Activated CD4-positive, alpha-beta T cell treated with anti-CD3 and anti-CD28 coated beads, Interleukin-2, amount 50 U/mL, for 24 hours (primary cell): ENCODE results near the gene SCAF11.

Source experiments
- DNase-seq, 2 donors: peaks; one replicate each; pipeline ENCODE4 v3.0.0-alpha.2; 2020; ENCODE audit warnings: low read depth in 1 of 2, low spot score in 1 of 2

SCAF11 gene

DNA sequence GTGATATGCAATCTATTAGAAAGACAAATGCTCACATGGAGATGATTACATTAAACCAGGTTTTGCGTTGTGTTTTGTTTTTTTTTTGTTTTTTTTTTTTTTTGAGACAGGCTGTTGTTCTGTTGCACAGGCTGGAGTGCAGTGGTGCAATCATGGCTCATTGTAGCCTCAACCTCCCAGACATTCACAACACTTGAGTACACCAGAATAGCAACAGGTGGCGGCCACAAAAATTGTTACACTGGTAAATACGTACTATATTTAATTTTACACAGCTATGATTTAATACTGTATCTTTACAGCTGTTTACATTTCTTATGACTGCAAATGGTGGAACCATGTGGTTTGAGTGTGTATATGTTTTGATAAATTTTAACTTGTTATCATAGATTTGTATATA is 60.0 kb downstream of the SCAF11 start:
- DNase-seq = no peak

DNA sequence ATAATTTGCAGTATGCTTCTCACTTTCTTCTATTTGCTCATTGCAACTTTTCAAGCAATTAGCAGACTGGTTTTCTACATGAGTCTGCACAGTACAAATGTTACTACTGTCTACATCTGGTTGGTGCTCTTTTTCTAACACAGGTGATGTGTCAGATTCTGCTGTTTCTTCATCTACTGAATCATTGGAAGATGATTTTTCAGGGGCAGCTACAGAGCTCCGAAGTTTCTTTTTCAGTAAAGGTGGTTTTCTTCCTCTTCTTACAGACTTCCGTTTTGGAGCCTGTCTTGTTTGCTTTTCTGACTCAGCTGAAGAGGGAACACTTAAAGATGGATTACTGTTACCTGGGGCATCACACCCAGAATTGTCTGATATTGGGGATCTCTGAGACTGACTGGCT is 62.1 kb downstream of the SCAF11 start:
- no peak for DNase-seq

DNA sequence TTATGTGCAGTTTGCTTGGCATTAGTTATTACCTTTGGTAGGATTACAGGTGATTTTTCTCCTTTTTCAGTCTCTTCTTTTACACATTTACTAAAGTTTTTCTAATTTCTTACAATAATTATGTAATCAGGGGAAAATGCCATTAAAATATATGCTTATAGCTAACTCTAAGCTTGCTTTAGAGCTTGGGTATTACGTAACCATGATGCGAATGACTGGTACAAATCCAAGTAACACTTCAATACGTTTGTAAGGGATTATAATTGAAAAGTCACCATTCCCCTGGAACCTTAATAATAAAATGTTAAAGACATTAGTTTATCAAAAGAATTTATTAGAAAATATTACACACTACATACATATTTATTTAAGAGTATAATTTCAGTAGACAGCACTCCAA is 71.6 kb downstream of the SCAF11 start:
- no peak for DNase-seq

DNA sequence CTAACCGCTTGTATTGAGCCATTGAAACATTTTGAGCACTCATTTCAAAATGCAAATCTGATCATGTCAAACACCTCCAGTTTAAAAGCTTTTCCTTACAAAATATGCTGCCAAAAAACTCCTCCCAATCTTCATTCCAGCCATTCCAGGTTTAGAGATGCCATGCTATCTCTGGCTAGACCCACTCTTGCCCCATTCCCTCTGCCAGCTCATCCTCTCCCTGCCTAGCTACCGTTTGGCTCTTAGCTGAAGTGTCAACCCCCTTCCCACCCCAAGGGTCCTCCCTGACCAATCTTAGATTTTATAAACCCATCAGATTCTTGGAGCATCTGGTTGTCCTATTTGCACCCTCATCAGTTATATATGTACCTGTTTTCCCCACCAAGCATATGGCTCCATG is 75.0 kb downstream of the SCAF11 start:
- no peak for DNase-seq

DNA sequence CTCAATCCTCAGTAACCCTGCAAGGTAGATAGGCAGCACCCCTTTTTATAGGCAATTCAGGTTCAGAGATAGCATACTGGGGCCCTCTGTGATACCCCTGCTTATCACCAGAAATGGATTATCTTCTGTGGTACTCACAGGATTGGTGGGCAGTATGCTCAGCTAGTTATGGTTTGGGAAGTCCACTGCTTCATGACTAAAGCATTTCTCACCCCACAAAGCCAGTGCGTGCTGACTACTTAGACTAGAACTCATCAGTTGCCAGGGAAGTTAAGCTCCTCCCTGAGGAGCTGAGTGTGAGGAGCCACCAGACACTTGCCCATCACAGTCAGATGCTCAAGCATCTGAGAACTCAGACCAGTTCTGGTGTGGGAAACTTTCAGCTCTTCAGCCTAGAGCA is 76.3 kb downstream of the SCAF11 start:
- DNase-seq = no peak

DNA sequence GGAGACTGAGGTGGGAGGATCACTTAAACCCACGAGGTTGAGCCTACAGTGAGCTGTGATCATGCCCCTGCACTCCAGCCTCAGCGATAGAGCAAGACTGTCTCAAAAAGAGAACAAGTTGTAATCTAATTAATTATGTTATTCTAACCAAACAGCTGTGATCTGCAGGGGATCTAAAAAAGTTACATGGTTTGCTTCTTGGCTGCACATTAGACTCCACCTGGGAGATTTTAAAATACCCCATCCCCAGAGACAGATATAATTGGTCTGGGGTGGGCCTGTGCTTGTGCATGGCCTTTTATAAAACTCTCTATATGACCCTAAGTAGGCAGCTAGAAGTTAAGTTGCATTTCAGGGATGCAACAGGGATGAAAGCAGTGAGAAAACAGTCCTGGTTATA is 76.7 kb downstream of the SCAF11 start:
- no peak for DNase-seq

DNA sequence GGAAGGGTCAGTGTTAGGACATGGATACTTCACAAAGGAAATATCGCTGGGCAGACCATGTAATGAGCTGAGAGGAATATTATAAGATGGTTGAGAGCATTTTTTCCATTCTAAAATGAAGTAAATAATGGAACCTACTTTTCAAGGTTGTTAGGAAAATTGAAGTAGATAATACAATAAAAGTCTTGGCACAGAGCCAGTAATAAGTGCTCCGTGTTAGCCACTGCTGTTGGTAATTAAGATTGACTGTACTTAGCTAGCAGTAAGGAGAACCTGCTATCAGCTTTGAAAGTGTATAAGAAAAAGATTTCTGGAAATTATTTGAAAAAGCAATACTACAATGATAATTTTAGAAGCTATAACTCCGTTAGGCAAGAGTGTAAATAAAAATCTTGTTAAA is 77.6 kb downstream of the SCAF11 start:
- no peak for DNase-seq

DNA sequence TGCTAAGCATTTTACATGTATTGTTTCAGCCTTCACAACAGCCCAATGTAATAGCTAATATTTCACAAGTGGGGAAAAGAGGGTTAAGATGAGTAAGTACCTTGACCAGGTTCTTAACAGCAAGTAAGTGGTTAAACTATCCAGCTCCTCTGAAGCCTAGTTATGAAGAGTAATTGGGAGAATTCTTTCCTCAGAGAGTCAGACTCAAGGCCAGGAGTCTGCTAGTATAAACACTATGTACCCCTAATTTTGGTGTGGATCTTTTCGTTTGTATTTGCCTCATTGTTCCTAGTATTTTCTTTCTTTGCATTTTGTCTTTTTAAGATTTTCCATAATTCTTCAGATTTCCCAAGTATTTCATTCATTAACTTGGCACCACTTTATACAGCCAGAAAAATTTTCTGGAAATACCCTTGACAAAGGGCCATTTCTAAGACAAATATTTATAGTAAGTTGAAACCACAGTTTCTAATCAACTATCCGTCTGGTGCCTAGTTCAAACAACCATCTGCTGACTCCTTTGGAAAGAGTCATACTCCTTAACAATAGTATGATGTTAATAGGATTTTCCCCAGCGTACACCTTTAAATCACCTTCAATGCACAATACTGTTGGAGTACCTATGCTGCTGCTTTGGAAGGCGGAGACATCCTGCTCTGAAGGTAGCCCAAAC is 81.2 kb downstream of the SCAF11 start:
- no peak for DNase-seq

DNA sequence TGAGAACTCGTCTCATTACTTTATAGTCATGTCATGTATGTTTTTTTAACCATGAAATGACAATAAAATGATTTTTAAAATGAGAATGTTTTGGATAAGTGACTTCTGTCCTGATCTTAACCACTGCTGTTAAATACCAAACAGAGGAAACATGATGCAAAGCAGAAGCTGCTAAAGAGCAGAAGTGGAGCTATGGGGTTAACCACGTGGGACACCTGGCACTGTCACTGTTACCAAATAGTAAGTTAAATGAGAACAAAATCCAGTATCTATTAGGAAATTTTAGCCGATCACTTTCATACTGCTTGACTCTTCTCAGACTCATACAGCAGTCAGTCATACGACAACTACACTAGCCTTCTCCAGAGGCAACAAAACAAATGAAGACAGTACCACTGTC is 82.4 kb downstream of the SCAF11 start:
- DNase-seq = no peak

DNA sequence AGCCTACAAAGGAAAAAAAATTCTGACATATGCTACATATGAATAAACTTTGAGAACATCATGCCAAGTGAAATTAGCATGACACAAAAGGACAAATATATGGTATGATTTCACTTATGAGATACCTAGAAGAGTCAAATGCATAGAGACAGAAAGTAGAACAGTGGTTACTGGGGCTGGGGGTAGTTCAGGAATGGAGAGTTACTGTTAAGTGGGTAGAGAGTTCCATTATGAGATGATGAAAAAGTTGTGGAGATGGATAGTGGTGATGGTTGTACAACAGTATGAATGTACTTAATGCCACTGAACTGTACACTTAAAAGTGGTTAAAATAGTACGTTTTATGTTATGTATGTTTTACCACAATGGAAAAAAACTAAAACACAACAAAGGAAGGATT is 92.3 kb downstream of the SCAF11 start:
- no peak for DNase-seq

DNA sequence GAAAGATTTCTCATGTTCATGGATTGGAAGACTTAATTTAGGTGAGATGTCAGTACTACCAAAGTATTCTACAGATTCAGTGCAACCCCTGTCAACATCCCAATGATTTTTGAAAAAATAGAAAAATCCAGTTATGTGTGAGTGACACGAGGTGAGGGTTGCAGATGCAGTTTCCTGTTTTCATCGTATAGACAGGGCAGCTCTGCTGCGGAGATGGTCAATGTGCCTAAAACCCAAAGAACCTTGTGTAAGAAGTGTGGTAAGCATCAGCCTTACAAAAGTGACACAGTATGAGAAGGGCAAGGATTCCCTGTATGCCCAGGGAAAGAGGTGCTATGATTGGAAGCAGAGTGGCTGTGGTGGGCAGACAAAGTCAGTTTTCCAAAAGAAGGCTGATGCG is 94.4 kb downstream of the SCAF11 start:
- DNase-seq = no peak

DNA sequence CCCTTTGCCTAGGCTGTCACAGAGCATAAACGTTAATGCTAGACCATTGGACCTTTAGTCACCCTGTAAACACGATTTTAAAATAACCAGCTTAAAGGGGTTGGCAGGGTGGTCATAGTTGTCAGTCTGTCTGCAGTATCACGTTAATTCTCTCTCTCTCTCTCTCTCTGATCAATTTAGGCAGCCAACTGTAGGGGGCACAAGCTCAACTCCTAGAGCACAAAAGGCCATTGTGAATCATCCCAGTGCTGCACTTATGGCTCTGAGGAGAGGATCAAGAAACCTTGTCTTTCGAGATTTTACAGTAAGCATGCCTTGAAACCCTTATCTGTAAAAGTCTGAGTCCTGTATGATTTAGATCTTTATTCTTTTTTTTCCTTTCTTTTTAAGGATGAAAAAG is 97.1 kb downstream of the SCAF11 start:
- no peak for DNase-seq

DNA sequence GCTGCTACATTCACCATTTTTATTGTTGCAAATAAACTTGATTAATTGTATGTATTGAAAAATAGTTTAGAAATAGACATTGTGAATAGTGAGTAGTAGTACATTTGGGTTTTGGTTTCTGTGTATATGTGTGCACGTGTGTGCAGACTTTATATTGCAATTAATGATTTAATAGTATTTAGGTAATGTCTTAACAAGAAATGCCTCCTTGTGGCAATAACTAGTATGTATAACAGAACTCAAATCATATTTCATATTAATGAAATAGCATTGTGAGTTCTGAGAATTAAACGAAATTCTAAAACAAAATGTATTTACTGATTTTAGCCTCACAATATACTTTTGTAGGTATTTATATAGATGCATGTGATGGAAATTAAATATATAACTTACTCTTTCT is 100.1 kb downstream of the SCAF11 start:
- no peak for DNase-seq

DNA sequence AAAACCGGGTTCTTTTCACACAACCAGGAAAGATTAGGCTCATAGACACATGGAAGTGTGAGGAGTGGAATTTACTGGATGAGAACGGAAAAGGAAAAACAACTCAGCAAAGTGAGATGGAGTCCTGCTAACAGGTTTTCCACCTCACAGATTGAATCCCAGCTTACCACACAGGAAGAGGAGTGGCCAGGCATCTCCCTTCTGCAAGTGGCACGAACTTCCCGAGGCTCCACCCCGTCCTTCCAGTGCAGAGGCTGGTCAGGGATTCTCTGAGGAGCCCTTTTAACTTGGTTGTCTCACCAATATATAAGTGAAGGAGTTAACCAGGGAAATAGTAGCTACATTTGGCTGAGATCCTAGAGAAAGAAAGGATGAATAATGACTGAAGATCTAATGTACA is 102.8 kb downstream of the SCAF11 start:
- no peak for DNase-seq

DNA sequence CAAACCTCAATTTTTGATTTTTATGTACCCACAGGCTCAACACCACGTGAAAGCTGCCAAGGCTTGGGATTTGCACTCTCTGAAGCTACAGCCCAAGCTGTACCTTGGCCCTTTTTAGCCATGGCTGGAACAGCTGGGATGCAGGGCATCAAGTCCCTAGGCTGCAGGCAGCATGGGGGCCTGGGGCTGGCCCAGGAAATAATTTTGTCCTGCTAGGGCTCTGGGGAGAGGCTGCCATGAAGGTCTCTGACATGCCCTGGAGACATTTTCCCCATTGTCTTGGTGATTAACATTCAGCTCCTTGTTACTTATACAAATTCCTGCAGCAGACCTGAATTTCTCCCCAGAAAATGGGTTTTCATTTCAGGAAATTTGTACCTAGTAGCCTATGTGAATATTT is 103.7 kb downstream of the SCAF11 start:
- no peak for DNase-seq

DNA sequence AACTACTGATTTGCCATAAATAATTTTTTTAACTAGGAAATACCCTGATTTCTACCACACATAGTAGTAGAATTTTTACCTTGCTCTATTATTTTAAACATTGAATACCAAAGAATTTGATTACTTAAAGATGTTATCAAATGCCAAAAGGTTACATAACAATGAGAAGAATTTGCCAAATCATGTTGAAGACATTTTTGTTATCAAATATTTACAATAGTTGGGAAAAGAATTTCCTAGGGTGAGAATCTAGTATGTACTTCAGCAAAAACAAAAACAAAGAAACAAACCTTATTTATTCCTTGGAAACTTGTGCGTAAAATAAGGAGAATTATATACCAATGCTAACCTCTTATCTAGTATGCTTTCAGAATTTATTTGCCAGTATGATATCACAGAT is 107.2 kb downstream of the SCAF11 start:
- DNase-seq = no peak

DNA sequence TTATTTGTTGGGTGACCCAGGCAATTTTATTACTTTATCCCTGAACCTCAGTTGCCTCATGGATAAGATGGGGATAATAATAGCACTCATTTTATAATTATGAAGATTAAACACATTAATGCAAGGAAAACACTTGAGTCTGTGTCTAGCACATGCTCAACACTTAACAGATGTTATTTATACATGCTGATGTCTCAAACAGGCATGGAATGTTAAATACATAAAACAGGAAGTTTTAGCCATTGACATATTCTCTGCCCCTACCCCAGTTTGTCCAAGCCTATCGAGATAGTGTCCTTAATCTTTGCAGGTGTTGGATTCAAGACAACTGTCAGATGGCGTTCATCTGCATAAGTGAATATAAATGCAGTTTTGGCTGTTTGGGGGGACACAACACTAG is 109.8 kb downstream of the SCAF11 start:
- no peak for DNase-seq

DNA sequence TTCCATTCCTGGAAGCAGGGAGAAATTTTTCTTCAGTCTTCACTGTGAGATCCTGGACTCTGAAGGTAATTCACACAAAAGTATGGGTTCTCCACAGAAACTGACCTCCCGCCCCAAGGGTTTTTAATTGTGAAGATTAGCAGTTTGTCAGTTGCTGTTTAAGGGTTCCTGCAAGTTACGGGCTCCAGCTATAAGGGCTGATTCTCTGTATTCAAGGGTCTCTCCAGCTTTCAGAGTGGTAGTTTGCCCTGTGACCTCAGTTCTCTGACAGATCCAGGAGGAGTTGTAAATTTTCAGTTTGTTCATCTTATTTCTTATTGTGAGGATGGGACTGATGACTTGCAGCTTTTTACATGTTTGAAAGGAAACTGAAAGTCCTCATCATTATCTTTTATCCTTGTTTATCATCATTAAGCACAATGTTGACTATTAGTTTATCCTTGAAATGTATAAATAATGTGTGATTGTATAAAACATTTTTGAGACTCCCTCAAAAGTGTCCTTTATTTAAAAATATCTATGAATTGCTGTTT is 110.9 kb downstream of the SCAF11 start:
- no peak for DNase-seq

DNA sequence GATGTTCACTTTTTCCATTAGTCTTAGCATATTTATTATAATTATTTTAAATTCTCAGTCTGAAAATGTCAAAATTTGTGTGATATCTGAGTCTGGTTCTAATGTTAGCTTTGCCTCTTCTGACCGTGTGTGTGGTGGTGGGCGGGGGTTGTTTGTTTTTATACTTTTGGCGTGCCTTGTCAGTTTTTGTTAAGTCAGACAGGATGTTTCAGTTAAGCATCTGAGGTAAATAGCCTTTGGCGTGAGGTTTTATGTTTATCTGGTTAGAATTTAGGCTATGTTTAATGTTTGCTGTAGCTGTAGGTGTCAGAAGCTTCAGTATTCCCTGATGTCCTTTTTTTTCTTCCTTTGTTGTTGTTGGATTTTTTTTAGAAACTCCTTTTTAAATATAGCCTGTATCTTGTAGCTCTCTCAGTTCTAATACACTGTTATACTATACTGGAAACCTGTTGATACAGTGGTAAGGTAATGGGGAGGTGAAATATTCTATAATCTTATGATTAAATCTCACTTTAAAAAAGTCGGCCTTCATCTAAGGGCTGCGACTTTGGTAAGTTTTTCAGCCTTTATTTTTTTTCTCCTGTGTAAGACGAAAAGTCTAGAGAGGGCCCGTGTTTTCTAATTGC is 111.6 kb downstream of the SCAF11 start:
- no peak for DNase-seq

DNA sequence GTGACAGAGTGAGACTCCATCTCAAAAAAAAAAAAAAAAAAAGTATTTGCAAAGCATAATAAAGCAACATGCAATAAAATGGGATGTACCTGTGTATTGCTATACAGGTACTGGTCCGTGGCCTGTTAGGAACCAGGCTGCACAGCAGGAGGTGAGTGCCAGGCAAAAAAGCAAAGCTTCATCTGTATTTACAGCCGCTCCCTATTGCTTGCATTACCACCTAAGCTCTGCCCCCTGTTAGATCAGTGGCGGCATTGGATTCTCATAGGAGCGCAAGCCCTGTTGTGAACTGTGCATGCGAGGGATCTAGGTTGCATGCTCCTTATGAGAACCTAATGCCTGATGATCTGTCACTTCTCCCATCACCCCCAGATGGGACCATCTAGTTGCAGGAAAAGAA is 113.3 kb downstream of the SCAF11 start:
- no peak for DNase-seq

DNA sequence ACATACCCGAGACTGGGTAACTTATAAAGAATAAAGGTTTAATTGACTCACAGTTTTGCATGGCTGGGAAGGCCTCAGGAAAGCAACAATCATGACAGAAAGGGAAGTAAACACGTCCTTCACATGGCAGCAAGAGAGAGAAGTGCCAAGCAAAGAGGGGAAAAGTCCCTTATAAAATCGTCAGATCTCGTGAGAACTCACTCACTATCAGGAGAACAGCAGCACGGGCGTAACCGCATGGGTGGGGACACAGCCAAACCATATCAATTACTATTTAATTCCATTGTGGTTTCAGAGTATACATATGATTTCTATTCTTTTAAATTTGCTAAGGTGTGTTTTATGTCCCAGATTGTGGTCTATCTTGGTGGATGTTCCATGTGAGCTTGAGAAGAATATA is 117.9 kb downstream of the SCAF11 start:
- no peak for DNase-seq
